GM08714 (cell line): Measurements from ENCODE around the gene PRCP.

Experiments used
- H3K4me3 ChIP-seq: fragments of 200-500 bp; sonication (Bioruptor generic); 2 replicates; pipeline ENCODE4 v1.5.1; 2014; ENCODE audit warnings: mild to moderate bottlenecking, low read length, inconsistent platforms
- ZNF274 ChIP-seq: IDR thresholded peaks from 2 replicates; pipeline ENCODE4 v1.6.1; 2012; ENCODE audit warnings: mild to moderate bottlenecking, low read depth, low read length

The PRCP gene

GRCh38 chr11:82843057-82843795, 57.0 kb downstream of the PRCP start:
- no peak overlapping the region for H3K4me3 ChIP-seq
- TF ChIP-seq ZNF274: no peak

GRCh38 chr11:82842019-82842418, 58.2 kb downstream of the PRCP start:
- no peak overlapping the region for H3K4me3 ChIP-seq
- TF ChIP-seq ZNF274: no peak

- H3K4me3 ChIP-seq: no peak overlapping the region
- TF ChIP-seq ZNF274: no peak
Measured at GRCh38 chr11:82837650-82838049, 62.6 kb downstream of the PRCP start.

DNA sequence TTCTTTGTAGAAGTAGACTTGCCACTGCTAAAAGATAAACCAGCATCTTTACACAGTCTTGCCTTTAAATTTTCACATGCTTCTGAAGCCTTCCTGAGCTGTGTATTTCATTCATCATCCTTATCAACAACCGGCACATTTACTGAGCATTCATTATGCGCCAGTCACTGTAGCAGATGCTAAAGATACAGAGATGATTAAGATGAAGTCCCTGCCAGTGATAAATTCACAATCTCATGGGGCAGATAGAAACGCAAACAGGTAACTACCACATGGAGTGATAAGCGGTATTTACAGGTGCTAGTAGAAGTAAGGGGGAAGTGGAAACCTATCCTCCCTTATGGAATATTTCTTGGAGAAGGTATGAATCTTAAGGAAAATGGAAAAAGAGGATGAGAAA, 67.2 kb downstream of the PRCP start:
- H3K4me3 ChIP-seq: no peak overlapping the region
- TF ChIP-seq ZNF274: no peak

GRCh38 chr11:82831364-82831763, 68.9 kb downstream of the PRCP start:
- no peak overlapping the region for H3K4me3 ChIP-seq
- TF ChIP-seq ZNF274: no peak

DNA sequence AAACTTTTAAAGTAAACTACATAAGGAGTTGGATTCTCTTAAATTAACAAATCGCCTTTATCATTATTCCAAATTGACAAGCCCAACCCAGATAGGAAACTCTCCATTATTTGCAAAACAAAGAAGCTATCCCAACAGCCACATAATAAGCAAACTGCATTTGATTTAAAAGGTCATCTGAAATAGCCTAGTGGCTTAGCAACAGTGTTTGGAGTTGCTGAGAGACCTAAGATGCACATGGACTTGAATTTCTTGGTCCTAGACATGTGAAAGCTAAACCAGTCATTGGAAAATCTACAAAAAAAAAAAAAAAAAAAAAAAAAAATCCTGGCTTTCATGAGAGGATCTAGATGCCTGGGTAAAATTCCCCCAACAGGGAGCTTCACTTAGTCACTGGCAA, 69.5 kb downstream of the PRCP start:
- TF ChIP-seq ZNF274: no peak
- no peak overlapping the region for H3K4me3 ChIP-seq

GRCh38 chr11:82829101-82829500, 71.1 kb downstream of the PRCP start:
- no peak overlapping the region for H3K4me3 ChIP-seq
- TF ChIP-seq ZNF274: no peak

DNA sequence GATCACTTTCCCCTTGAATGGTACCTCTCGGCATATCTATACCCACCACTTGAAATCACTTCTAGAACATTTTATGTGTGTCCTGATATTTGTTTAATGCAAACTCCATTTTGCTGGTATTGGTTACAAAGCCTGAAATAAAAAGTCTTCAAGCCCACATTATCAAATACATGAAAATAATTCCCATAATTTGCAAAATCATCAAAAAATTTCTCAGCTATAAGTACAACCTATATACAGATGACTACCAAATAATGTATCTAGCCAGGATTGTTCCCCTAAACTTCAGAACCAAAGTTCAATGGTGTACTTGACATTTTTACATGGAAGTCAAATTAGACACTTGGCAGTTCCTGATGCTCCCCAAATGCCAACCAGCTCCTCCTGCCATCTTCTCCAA, 71.8 kb downstream of the PRCP start:
- H3K4me3 ChIP-seq: no peak overlapping the region
- no peak for TF ChIP-seq ZNF274

DNA sequence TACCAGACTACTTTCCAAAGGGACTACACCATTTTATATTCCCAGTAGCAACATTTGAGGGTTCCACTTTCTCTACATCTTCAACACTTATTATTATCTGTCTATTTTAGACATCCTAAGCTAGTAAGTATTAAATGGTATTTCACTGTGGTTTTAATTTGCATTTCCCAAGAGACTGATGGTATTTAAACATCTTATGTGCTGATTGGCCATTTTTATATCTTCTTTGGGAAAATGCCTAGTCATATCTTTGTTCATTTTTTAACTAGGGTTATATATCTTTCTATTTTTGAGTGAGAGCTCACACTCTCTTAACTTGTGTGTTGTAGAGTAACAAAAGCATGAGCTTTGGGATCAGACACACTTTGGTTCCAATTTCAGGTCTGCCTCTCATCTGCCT, 73.7 kb downstream of the PRCP start:
- no peak overlapping the region for H3K4me3 ChIP-seq
- no peak for TF ChIP-seq ZNF274

GRCh38 chr11:82823647-82824619, 76.3 kb downstream of the PRCP start:
- H3K4me3 ChIP-seq: no peak overlapping the region
- no peak for TF ChIP-seq ZNF274

- no peak overlapping the region for H3K4me3 ChIP-seq
- TF ChIP-seq ZNF274: no peak
Measured at GRCh38 chr11:82818409-82819043, 81.7 kb downstream of the PRCP start.

DNA sequence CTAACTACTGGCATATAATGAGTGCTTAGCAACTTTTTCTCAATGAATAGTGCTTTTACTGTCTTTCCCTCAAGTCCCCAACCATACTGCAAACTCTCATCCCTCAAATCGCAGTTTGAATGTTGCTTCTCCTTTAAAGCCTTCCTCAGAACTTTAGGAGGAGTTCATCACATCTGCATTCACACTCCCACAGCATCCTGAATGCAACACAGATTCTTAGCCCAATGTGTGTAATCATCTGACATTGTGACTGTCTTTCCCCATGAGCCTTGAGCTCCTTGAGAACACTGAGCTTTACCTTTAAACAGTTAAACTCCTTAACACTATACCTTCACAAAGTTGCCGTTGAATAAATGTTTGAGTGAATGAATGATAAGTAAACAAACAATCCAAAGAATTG, 84.8 kb downstream of the PRCP start:
- no peak overlapping the region for H3K4me3 ChIP-seq
- no peak for TF ChIP-seq ZNF274

- H3K4me3 ChIP-seq: no peak overlapping the region
- no peak for TF ChIP-seq ZNF274
Measured at GRCh38 chr11:82814379-82814778, 85.9 kb downstream of the PRCP start.

DNA sequence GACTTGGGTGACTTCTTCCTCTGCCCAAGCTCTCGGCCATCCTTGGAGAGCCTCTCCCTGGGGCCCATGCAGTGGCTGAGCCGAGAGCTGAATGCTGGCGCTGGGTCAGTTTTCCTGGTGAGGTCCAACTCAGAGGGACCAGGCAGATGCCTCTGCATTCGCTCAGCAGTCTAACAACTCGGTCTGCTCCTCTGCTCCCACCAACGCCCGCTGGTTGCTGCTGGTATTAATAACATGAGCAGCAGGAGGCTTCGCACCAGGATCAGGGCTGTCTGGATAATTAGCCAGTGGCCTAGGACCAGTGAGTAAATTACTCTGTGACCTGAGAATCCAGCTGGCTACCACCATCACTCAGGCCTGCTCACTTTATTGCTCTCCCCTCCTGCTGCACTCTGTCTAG, 88.9 kb downstream of the PRCP start:
- no peak for TF ChIP-seq ZNF274
- H3K4me3 ChIP-seq: no peak overlapping the region
